ENCODE measurements around the gene VASH2. TPM values are rescaled to one million over a fixed set of nuclear protein-coding genes. Genes with fewer than 3 reads are reported as not detected.
"Not testable (repeated sequence)": the region's sequence is repeated elsewhere in the genome, so short reads cannot be mapped to it uniquely, and the experiment has no call there.

The VASH2 gene
- under 1 TPM; 0.59 to 0.76 TPM for total RNA-seq
- long read RNA-seq: 0 reads

DNA sequence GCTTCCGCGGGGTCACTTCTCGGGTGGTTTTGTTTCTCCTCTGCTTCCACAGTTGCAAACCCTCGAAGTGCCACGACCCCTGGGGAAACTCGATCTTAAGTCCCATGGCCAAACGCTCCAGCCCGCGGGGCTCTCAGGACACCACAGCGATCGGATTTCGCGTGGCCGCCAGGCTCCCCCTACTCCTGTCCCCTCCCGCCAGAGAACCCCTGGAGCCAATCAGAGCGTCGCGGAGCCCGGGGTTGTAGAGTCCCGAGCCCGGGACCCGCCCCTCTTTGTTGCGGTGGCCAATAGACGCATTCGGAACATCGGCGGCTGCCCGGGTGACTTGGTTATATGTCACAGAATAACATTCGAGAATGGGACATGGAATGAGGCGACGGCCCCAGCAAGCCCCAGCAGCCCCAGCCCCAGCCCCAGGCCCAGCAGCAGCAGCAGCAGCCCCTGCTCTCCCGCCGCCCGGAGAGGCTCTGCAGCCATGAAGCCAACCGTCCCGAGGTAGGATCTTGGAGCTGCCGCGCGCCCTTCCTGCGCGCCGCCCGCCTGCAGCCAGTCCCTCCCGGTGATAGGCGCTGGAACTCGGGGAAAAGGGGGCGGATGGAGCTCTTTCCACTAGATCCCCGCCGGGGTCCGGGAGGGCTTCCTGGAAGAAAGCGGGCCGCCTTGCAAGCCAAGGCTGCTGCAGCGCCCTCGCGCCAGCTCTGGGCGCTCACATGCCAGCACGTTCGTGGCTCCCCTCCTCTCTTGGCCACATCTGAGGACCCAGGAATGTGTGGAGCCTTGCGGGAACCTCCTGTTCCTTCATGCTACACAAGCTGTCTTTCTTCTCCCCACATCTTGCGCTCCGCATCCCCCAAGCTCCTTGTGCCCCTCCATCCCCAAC lies at the start of gene VASH2:
TSS of gene VASH2 (plus strand) at position 299 of the 883 bp plus-strand sequence. CDS start 1,002 bp downstream, outside the sequence.
- DNase-seq (peak; percentile 74 to 81), ATAC-seq (peak; percentile 99)
- intact Hi-C loops (cut with DNase I, micrococcal nuclease): no loop called here

DNA sequence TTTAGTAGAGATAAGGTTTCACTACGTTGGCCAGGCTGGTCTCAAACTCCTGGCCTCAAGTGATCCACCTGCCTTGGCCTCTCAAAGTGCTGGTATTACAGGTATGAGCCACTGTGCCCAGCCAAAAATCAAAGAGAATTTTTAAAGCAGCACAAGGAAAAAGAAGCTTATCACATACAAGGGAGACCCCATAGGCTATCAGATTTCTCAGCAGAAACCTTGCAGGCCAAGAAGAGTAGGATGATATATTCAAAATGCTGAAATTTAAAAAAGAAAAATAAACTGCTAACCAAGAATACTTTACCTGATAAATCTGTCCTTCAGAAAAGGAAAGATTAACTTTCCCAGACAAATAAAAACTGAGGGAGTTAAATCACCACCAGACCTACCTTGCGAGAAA lies 49.1 kb upstream of the VASH2 start:
- ATAC-seq (no peak), DNase-seq (no peak)
- intact Hi-C loops (cut with DNase I, micrococcal nuclease): no loop called here

DNA sequence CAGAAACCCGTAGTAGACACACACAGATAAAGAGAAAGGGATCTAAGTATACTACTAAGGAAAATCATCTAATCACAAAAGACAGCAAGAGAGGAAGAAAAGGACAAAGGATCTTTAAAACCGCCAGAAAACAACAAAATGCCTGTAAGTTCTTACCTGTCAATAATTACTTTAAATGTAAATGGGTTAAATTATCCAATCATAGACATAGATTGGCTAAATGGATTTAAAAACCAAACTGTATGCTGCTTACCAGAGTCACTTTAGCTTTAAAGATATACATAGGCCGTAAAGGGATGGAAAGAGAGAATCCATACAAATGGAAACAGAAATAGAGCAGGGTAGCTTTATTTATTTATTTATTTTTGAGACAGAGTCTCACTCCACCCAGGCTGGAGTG lies 48.3 kb upstream of the VASH2 start:
- intact Hi-C loops (cut with DNase I, micrococcal nuclease): no loop called here
- ATAC-seq (no peak), DNase-seq (no peak)

DNA sequence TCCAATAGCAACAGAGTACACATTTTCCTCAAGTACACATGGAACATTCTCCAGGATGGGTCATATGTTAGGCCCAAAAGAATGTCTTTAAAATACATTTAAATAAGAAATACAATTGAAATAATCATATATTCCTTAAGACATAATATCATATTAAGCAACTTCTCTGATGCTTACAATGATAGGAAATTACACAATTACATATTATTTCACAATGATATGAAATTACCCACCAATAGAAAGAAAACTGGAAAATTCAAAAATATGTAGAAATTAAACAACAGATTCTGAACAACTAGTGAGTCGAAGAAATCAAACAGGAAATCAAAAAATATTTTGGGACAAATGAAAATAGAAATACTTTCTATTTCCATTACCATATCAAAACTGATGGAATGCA lies 46.7 kb upstream of the VASH2 start:
- no peak for ATAC-seq
- intact Hi-C loops (cut with DNase I, micrococcal nuclease): no loop called here
- DNase-seq: no peak

DNA sequence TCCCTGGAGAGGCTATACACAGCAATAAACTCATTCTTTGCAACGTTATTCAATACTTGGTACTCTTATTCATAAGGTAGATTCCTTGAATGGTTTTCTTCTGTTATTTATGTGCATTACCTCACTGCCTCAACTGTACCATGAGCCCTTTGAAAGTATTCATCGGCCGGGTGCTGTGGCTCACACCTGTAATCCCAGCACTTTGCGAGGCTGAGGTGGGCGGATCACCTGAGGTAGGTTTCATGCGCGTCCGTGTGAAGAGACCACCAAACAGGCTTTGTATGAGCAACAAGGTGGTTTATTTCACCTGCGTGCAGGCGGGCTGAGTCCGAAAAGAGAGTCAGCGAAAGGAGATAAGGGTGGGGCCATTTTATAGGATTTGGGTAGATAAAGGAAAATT lies 42.3 kb upstream of the VASH2 start:
- intact Hi-C loops (cut with DNase I, micrococcal nuclease); ATAC-seq; DNase-seq: not testable (repeated sequence)

DNA sequence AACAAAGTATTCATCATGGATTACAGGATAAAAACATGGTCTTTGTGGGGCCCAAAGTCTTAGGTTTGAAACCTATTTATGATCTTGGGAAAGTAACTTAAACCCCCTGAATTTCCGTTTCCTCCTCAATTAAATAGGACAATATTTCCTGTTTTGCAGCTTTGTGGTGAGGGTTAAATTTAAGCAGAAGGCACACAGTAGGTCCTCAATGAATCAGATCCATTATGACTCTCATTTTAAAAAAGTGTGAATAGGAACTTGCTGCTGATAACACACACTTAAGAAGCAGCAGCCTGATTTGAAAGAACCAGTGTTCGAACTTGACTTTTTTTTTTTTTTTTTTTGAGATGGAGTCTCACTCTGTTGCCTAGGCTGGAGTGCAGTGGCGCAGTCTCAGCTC lies 41.4 kb upstream of the VASH2 start:
- ATAC-seq (no peak), DNase-seq (no peak)
- intact Hi-C loops (cut with DNase I, micrococcal nuclease): no loop called here

DNA sequence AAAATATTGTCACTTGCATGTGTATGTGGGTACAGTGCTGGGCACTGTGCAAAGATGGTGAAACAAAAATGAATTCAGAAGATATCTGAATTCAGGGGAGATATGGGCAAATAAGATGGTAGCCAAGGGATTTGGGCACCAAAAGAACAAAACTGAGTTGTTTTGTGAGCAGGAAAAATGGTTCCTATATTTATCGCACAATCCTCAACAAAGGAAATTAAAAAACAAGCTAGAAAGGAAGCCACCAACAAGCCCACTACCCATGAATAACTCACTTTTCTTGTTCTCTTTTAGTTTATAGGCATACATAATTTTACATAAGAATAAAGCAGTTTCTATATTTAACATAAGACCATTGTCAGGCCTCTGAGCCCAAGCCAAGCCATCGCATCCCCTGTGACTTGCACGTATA lies 40.7 kb upstream of the VASH2 start:
- ATAC-seq (no peak), DNase-seq (no peak)
- intact Hi-C loops (cut with DNase I, micrococcal nuclease): no loop called here

DNA sequence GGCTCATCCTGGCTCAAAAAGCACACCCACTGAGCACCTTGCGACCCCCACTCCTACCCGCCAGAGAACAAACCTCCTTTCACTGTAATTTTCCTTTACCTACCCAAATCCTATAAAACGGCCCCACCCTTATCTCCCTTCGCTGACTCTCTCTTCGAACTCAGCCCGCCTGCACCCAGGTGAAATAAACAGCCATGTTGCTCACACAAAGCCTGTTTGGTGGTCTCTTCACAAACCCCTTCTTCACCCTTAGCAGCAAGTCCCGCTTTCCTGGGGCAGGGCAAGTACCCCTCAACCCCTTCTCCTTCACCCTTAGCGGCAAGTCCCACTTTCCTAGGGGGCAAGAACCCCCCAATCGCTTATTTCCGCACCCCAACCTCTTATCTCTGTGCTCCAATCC lies 40.1 kb upstream of the VASH2 start:
- DNase-seq; ATAC-seq; intact Hi-C loops (cut with DNase I, micrococcal nuclease): not testable (repeated sequence)

DNA sequence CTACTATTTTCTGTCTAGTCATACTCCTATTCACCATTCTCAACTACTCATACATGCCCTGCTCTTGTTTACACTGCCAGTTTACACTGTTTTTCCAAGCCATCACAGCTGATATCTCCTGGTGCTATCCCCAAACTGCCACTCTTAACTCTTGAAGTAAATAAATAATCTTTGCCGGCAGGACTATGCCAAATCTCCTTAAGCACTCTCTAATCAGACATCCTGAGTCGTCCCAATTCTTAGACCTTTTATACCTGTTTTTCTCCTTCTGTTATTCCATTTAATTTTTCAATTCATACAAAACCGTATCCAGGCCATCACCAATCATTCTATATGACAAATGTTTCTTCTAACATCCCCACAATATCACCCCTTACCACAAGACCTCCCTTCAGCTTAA lies 36.7 kb upstream of the VASH2 start:
- ATAC-seq; intact Hi-C loops (cut with DNase I, micrococcal nuclease); DNase-seq: not testable (repeated sequence)

DNA sequence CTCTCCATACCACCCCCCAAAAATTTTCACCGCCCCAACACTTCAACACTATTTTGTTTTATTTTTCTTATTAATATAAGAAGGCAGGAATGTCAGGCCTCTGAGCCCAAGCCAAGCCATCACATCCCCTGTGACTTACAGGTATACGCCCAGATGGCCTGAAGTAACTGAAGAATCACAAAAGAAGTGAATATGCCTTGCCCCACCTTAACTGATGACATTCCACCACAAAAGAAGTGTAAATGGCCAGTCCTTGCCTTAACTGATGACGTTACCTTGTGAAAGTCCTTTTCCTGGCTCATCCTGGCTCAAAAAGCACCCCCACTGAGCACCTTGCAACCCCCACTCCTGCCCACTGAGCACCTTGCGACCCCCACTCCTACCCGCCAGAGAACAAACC lies 36.2 kb upstream of the VASH2 start:
- intact Hi-C loops (cut with DNase I, micrococcal nuclease); ATAC-seq; DNase-seq: not testable (repeated sequence)

DNA sequence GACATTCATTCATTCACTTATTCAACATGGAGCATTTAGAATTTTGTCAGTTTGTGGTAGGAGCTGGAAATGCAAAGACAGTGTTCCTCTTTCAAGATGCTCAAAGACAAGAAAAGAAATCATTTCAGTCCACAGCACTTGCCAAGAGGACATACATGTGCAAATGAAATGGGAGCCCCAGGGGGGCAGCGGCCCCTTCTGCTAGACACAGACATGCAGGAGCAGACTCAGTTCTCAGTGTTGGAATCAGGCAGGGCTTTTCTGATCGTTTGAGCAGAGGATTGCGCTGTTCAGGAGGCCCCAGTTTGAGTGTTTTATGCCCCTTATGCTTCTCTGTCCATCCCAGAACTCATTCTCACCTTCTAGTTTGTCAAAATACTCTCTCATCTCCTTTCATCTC lies 35.6 kb upstream of the VASH2 start:
- DNase-seq (no peak), ATAC-seq (no peak)
- intact Hi-C loops (cut with DNase I, micrococcal nuclease): no loop called here

DNA sequence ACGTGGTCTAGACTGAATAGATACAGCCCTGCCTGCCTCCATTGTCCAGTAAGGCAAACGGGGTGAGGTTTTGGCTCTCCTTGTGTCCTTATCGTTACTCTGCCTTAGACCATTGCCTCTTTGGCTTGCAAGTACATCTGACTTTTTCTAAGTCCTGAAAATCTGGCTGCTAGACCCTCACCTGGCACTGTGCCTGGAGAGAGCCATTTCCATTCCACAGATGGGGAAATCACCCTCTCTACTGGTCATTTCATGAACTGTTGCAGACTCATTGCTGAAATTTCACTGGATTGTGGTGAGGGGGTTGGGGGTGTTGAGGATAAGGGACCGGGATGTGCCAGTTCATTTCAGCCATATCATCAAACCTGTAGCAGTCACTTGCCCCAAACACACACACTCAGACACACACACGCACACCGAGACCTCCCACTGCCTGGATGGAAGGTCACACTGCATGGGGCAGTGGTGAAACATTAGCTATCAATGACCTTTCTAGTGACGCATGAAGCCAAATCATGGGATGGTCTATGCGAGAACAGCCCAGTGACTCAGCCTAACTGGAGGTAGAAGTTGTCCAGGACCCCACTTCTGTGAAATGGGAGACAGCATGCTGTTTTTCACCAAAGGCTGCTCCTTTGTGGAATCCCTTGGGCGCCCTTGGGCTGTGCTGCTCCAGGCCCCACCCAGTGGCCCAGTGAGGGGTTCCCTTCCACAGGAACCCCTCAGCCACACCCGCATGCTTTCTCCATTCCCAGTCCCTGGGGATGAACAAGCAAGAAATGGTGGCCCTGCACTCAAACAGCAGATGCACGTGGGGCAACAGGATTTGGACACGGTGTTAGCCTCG lies 34.9 kb upstream of the VASH2 start:
- DNase-seq (peak in 1 of 2 donors; percentile 18), ATAC-seq (no peak)
- intact Hi-C loops (cut with DNase I, micrococcal nuclease): no loop called here

DNA sequence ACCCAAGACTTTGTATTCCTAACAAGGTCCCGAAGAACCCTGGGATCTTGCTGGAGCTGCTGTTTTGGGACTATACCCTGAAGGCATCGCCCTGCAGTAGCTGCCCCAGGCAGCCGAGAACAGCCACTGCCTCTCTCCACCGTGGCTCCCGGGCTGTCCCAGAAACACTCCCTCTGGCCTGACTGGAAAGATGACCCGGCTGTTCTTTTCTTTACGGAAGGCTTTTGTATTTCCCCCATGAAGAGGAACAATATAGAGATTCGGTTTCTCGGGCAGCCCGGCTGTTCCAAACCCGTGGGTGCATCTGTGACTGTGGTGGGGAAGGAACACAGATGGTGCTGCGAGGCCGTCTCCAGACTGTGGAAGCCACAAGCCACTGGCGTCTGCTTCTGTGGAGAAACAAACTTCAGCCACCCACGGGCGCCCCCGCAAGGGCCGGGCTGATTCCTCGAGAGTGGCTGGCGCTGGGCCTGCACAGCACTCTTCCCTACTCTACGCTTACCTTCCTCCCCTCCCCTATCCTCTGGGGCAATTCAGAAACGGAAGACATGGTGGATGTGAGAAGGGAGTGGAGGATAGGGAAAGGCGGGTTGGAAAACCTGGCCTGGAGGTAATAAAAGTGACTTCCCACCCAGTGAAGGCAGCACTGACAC lies 33.7 kb upstream of the VASH2 start:
- DNase-seq: peak in 1 of 2 donors; percentile 26
- peak; percentile 76 for ATAC-seq
- intact Hi-C loops (cut with DNase I, micrococcal nuclease): no loop called here

DNA sequence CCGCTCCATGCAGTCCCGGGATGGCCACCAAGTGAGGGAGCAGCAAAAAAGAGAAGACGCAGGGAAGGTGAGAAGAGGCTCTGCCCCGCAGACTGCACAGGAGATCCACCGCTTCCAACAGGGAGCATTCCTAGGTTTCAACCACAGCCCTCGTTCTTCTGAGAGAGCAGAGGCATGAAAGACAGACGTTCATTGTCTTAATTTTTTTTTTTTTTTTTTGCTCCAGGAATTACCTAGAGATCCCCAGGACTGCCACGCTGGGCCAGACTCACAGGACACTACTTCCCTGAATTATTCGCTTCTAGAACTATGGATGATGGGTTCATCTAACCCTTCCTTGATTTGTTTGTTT lies 33.2 kb upstream of the VASH2 start:
- DNase-seq (no peak), ATAC-seq (no peak)
- intact Hi-C loops (cut with DNase I, micrococcal nuclease): no loop called here

DNA sequence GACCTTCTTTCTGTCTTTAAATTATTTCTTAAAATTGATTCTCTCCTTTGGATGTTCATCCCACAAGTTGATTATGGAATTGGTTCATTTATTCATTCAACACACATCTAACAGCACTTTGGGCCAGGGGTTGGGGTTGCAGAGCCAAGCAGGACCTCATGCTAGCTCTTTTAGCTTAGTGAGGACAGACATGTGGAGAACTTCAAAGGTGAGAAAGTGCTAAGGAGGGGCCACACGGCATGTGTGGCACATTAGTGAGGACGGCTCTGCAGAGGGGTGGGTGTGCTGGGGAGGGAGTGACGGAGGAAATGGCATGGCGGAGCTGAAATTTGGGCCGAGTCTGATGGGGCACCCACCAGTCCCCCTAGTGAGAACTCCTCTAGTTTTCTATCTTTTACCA lies 32.5 kb upstream of the VASH2 start:
- intact Hi-C loops (cut with DNase I, micrococcal nuclease): no loop called here
- DNase-seq (no peak), ATAC-seq (no peak)

DNA sequence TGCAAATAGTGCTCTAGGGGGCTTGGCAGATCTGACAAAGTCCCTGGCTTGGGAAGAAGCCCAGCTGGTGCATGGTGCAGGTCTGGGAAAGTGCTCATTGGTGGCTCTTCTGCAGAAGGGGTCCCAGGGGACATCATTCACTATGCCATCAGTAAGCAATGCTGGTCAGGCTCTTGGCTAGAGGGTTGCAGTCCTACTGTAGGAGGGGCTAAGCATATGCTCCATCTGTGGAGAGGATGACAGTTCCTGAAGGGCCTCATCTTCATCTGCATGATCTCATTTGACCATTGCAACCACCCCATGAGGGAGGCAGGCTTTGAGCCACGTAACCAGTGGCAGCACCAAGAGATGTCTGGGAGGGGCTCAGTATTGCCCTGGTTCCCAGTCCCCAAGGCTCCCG lies 31.5 kb upstream of the VASH2 start:
- intact Hi-C loops (cut with DNase I, micrococcal nuclease): no loop called here
- ATAC-seq (no peak), DNase-seq (no peak)

DNA sequence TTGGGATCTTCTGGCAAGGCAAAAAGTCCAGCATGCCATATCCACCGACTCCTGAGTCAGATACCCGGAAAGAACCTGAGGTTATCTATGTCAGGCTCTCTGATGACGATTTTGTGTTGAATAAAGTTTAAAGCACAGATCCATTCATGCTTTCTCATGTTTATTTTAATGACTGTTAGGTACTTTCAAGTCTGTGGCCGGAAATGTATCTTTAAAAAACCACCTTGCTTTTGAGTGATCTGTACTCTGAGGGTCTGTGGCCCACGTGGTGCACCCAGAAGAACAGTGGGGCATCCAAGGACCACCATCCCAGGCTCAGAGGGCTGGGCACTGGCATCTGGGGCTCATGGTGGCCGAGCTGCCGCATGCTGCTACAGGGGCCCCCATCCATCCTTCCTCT lies 30.1 kb upstream of the VASH2 start:
- no peak for ATAC-seq
- intact Hi-C loops (cut with DNase I, micrococcal nuclease): no loop called here
- DNase-seq: no peak

DNA sequence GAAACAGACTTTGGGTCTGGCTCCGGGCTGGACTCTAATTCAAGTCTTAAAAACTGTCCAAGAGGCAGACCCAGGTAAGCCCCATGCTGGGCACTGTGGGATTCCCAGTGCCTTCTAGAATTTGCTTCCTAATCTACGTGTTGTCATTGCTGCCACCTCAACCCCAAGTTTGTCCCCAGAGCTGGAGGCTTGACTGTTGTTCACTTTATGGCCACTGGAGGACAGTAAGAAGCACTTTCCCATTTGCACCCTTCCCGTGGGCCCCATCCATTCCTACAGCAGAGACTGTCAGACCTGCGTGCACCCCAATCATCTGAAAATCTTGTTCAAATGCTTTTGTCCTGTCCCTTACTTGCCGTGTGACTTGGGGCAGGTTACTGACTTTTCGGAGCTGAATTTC lies 29.4 kb upstream of the VASH2 start:
- ATAC-seq: no peak
- intact Hi-C loops (cut with DNase I, micrococcal nuclease): no loop called here
- no peak for DNase-seq

DNA sequence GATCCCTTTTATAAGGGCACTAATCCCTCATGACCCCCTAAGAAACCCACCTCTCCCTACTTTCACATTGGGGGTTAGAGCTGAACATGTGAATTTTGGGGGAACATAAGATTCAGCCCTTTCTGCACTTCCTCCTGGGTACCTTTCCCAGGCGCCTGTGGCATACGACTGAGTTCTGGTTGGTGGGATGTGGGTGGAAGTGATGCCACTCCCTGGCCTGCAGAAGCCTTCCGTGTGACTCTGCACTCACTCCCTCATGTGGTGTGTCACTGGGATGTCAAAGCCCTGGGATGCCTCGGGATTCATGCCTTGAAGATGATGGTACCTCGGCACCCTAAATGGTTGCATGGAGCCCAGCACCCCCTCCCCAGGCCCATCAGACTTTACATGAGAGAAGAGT lies 28.3 kb upstream of the VASH2 start:
- intact Hi-C loops (cut with DNase I, micrococcal nuclease): no loop called here
- ATAC-seq (no peak), DNase-seq (no peak)

DNA sequence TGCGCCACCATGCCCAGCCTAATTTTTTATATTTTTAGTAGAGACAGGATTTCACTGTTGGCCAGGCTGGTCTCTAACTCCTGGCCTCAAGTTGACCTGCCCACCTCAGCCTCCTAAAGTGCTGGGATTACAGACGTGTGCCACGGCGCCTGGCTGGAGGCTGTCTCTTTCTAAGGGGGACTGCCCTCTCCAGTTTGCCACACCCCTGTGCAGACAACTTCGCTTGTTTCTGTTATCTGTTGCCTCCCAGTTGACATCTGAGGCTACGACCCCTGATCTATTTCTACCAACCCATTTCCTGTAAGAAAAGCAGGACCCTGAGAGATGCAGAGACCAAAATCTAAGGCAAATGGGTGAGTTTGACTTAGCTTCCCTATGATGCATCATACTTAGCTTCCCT lies 24.0 kb upstream of the VASH2 start:
- ATAC-seq (no peak), DNase-seq (no peak)
- intact Hi-C loops (cut with DNase I, micrococcal nuclease): no loop called here
